ENCODE results near the gene KBTBD6. TPM values are rescaled to one million over a fixed set of nuclear protein-coding genes. Genes with fewer than 3 reads are reported as not detected.

Gene KBTBD6, protein sequence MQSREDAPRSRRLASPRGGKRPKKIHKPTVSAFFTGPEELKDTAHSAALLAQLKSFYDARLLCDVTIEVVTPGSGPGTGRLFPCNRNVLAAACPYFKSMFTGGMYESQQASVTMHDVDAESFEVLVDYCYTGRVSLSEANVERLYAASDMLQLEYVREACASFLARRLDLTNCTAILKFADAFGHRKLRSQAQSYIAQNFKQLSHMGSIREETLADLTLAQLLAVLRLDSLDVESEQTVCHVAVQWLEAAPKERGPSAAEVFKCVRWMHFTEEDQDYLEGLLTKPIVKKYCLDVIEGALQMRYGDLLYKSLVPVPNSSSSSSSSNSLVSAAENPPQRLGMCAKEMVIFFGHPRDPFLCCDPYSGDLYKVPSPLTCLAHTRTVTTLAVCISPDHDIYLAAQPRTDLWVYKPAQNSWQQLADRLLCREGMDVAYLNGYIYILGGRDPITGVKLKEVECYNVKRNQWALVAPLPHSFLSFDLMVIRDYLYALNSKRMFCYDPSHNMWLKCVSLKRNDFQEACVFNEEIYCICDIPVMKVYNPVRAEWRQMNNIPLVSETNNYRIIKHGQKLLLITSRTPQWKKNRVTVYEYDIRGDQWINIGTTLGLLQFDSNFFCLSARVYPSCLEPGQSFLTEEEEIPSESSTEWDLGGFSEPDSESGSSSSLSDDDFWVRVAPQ
- 8.1 and 8.2 TPM in 2 replicates for total RNA-seq (2022)
- Bru-seq, nascent RNA: percentile 74 among the genes with signal in this experiment
- percentile 76 among the genes with signal in this experiment for BruChase-seq, experiment 1, labeled RNA remaining after a 6-hour chase
- BruChase-seq, experiment 2, labeled RNA remaining after a 2-hour chase: percentile 94 among the genes with signal in this experiment
- long read RNA-seq, full-length matches to known transcripts: 25 of 26 reads
- long read RNA-seq, partial matches to known transcripts: 0 of 26 reads
- long read RNA-seq, other reads (novel, unspliced or antisense): 1 of 26 reads

DNA sequence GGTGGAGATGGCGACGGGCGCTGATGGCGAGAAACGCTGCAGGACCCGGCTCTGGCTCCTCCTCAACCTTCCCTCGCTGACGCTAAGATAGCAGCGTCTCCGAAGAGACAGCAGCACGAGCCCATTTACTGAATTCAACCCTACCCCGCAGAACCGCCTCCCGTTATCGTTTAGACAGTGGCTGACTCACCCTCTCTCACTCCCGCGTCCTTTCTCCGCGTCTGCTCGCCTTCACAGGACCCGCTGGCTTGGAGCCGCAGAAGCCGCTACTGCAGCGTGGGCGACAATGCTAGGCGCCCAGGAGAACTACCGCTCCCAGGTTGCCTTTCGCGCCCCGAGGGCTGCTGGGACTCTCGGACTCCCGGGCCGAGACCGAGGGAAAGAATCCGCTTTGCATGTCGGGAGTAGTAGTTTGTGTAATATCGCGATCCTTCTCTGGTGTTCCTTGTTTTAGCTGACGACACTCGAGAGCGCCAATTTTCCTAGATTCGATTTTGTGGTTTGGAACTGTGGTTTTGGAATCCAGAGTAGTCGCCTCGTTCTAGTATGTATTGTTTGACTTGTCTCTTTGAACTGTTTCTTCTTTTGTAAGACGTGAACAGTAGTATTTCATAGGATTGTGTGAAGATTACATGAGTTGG is at the start of gene KBTBD6:
Gene KBTBD6, minus strand, starts transcription at position 291 of the 641 bp plus-strand sequence. CDS start 291 bp downstream, outside the sequence.
- Mint-ChIP-seq H3K36me3 (ENCODE audit: insufficient read depth, unreplicated experiment) (peaks cover 4% of the 10 kb centered on the region), H3K9me3 (ENCODE audit: unreplicated experiment) (no peaks in the 10 kb centered on the region), H3K4me3 (ENCODE audit: unreplicated experiment) (peak within 1 kb of the TSS; percentile 96), H3K4me1 (ENCODE audit: insufficient read depth, unreplicated experiment) (peaks cover 41% of the 10 kb centered on the region), H3K27me3 (ENCODE audit: insufficient read depth, unreplicated experiment) (no peaks in the 10 kb centered on the region), H3K27ac (ENCODE audit: low read depth, unreplicated experiment) (peak within 1 kb of the TSS; percentile 96)
- BruUV-seq (replicated peaks): no TSS peak
- POLR2A ChIA-PET: interaction anchor here (0.5 to 1.7 kb wide), 8 partner anchors 45 to 1894 kb away, joined by 3 to 11 read pairs (median 3); partner anchors contain the start of gene WBP4
- CTCF ChIA-PET: no interaction called here
- intact Hi-C loops (cut with micrococcal nuclease): loop anchor here (1.0 to 2.0 kb wide), 2 partner anchors 62 to 72 kb away; partner anchors contain the start of genes KBTBD7 and WBP4
- DNase-seq (ENCODE audit: unreplicated experiment): peak; percentile 99
- TF ChIP-seq CTCF (IDR thresholded peaks at IDR 0.05; ENCODE audit: unreplicated experiment): no peak

DNA sequence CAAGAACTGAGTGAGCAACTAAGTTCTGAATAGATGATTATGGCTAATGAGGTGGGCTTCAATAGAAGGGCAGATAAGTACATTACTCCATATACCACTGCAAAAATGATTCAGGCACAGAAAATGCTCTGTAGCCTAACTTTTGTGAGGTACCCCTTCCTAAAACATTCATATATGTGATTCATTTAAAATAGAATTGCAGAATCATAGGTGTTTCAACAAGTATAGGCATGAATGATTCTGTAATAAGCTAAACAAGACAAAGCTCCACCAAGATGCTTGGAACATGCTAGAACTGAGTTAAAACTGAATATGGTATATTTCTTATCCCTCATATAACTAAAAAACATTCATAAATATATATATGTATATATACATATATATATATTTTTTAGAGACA is 49.6 kb upstream of the KBTBD6 start:
- Mint-ChIP-seq H3K9me3 (ENCODE audit: unreplicated experiment) (no peaks in the 10 kb centered on the region), H3K27me3 (ENCODE audit: insufficient read depth, unreplicated experiment) (no peaks in the 10 kb centered on the region), H3K27ac (ENCODE audit: low read depth, unreplicated experiment) (no peak overlapping the region), H3K36me3 (ENCODE audit: insufficient read depth, unreplicated experiment) (peaks cover 8% of the 10 kb centered on the region), H3K4me1 (ENCODE audit: insufficient read depth, unreplicated experiment) (peaks cover 10% of the 10 kb centered on the region), H3K4me3 (ENCODE audit: unreplicated experiment) (no peak overlapping the region)
- intact Hi-C loops (cut with micrococcal nuclease): no loop called here
- DNase-seq (ENCODE audit: unreplicated experiment): peak; percentile 11
- no TSS peak for BruUV-seq (replicated peaks)
- ChIA-PET POLR2A (interaction anchor here (0.6 to 4.5 kb wide), 3 partner anchors 44 to 374 kb away, joined by 3 to 26 read pairs (median 4); partner anchors contain the start of gene ELF1), CTCF (interaction anchor here (0.9 to 1.4 kb wide), 3 partner anchors 9 to 15 kb away, joined by 4 to 5 read pairs (median 4); no protein-coding TSS in a partner anchor)
- no peak for TF ChIP-seq CTCF (IDR thresholded peaks at IDR 0.05; ENCODE audit: unreplicated experiment)

DNA sequence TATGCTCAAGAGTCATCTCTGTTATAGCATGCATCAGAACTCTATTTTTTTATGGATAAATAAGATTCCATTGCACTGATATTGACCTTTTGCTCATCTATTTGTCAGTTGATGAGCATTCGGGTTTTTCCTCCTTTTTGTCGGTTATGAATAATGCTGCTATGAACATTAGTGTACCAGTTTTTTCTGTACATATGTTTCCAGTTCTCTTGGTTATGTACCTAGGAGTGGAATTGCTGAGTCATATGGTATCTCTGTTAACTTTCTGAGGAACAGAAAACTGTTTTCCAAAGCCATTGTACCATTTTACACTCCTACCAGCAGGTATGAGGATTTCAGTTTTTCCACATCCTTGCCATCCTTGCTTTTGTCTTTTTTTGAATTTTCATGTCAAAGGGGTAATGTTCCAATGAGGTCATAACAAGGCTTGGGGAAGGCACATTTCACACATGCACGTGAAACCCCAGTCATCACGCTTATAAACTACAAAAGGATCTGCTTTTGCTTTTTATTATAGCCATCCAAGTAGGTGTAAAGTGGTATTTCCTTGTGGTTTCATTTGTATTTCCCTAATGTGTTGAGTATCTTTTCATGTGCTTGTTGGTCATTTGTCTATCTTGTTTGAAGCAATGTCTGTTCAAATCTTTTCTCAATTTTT is 47.1 kb upstream of the KBTBD6 start:
- Mint-ChIP-seq H3K9me3 (ENCODE audit: unreplicated experiment) (peaks cover 6% of the 10 kb centered on the region), H3K4me3 (ENCODE audit: unreplicated experiment) (no peak overlapping the region), H3K27ac (ENCODE audit: low read depth, unreplicated experiment) (no peak overlapping the region), H3K36me3 (ENCODE audit: insufficient read depth, unreplicated experiment) (peaks cover 8% of the 10 kb centered on the region), H3K27me3 (ENCODE audit: insufficient read depth, unreplicated experiment) (no peaks in the 10 kb centered on the region), H3K4me1 (ENCODE audit: insufficient read depth, unreplicated experiment) (peaks cover 10% of the 10 kb centered on the region)
- DNase-seq (ENCODE audit: unreplicated experiment): peak; percentile 4
- intact Hi-C loops (cut with micrococcal nuclease): no loop called here
- ChIA-PET CTCF (no interaction called here), POLR2A (interaction anchor here (0.7 to 4.5 kb wide), 3 partner anchors 8 to 102 kb away, joined by 3 to 26 read pairs (median 4); no protein-coding TSS in a partner anchor)
- TF ChIP-seq CTCF (IDR thresholded peaks at IDR 0.05; ENCODE audit: unreplicated experiment): no peak
- no TSS peak for BruUV-seq (replicated peaks)
